Mesenchymal stem cell (in vitro differentiated cells and primary cell): ENCODE results near the gene MOBP.

ENCODE experiments used
- DNase-seq: peaks from one replicate; pipeline ENCODE4 v3.0.0-alpha.2; 2013
- H2AFZ ChIP-seq: one replicate; pipeline ENCODE4 v1.6.1; 2013; ENCODE audit warnings: low read depth, mild to moderate bottlenecking, control low read depth, inconsistent platforms, low read length, moderate library complexity
- H2AK5ac ChIP-seq: 2 replicates; pipeline ENCODE4 v1.6.1; 2013; ENCODE audit warnings: low read length, moderate library complexity, mild to moderate bottlenecking, inconsistent platforms; ENCODE audit not compliant: severe bottlenecking
- H2BK120ac ChIP-seq: one replicate; pipeline ENCODE4 v1.6.1; 2013; ENCODE audit warnings: low read depth, mild to moderate bottlenecking, inconsistent platforms, low read length, moderate library complexity
- H2BK12ac ChIP-seq, 2 experiments: one replicate each; pipeline ENCODE4 v1.6.1; 2013; ENCODE audit warnings: inconsistent platforms in 2 of 2, low read length in 2 of 2, mild to moderate bottlenecking in 2 of 2, moderate library complexity in 2 of 2, control low read depth in 1 of 2
- H2BK15ac ChIP-seq: one replicate; pipeline ENCODE4 v1.6.1; 2013; ENCODE audit warnings: mild to moderate bottlenecking, low read depth, inconsistent platforms; ENCODE audit not compliant: poor library complexity, severe bottlenecking
- H2BK5ac ChIP-seq: 2 replicates; pipeline ENCODE4 v1.6.1; 2013; ENCODE audit warnings: low read depth, mild to moderate bottlenecking, low read length, control low read depth, inconsistent platforms; ENCODE audit not compliant: poor library complexity, severe bottlenecking
- H3K14ac ChIP-seq, 2 experiments: one replicate each; pipeline ENCODE4 v1.6.1; 2013; ENCODE audit warnings: inconsistent platforms in 2 of 2, low read length in 2 of 2, control low read depth in 1 of 2, mild to moderate bottlenecking in 1 of 2, moderate library complexity in 1 of 2
- H3K18ac ChIP-seq, 2 experiments: one replicate each; pipeline ENCODE4 v1.6.1; 2013; ENCODE audit warnings: inconsistent platforms in 2 of 2, low read length in 2 of 2, control low read depth in 1 of 2, low read depth in 1 of 2, mild to moderate bottlenecking in 1 of 2
- H3K23ac ChIP-seq, 2 experiments: one replicate each; pipeline ENCODE4 v1.6.1; 2013; ENCODE audit warnings: inconsistent platforms in 2 of 2, low read length in 2 of 2, mild to moderate bottlenecking in 2 of 2, moderate library complexity in 2 of 2, control low read depth in 1 of 2
- H3K27ac ChIP-seq: 2 replicates; pipeline ENCODE4 v1.5.1; 2013; ENCODE audit warnings: mild to moderate bottlenecking, moderate library complexity, low read length, control low read depth, inconsistent platforms; ENCODE audit not compliant: poor library complexity, severe bottlenecking
- H3K27me3 ChIP-seq, 2 experiments: 2 replicates each; pipeline versions ENCODE4 v1.6.1 to v1.7.0; 2013; ENCODE audit warnings: low read length in 2 of 2, mild to moderate bottlenecking in 2 of 2, moderate library complexity in 2 of 2, control low read depth in 1 of 2, inconsistent platforms in 1 of 2; ENCODE audit not compliant: control insufficient read depth in 1 of 2, insufficient read depth in 1 of 2
- H3K36me3 ChIP-seq, 2 experiments: 2 replicates each; pipeline versions ENCODE4 v1.6.1 to v1.7.0; 2013; ENCODE audit warnings: low read length in 2 of 2, control low read depth in 1 of 2, inconsistent platforms in 1 of 2, low read depth in 1 of 2, mild to moderate bottlenecking in 1 of 2; ENCODE audit not compliant: insufficient read depth in 2 of 2, control insufficient read depth in 1 of 2
- H3K4ac ChIP-seq, 2 experiments: one replicate each; pipeline ENCODE4 v1.6.1; 2013; ENCODE audit warnings: inconsistent platforms in 2 of 2, low read length in 2 of 2, mild to moderate bottlenecking in 2 of 2, moderate library complexity in 2 of 2, control low read depth in 1 of 2, low read depth in 1 of 2
- H3K4me1 ChIP-seq: 2 replicates; pipeline ENCODE4 v1.6.1; 2013; ENCODE audit warnings: low read depth, low read length, control low read depth; ENCODE audit not compliant: control insufficient read depth, insufficient read depth
- H3K4me2 ChIP-seq: 2 replicates; pipeline ENCODE4 v1.6.1; 2013; ENCODE audit warnings: low read length, mild to moderate bottlenecking, inconsistent platforms; ENCODE audit not compliant: poor library complexity, severe bottlenecking
- H3K4me3 ChIP-seq, 2 experiments: 2 replicates each; pipeline versions ENCODE4 v1.5.1 to v1.7.0; 2013; ENCODE audit warnings: low read length in 2 of 2, mild to moderate bottlenecking in 2 of 2, control low read depth in 1 of 2, low read depth in 1 of 2; ENCODE audit not compliant: insufficient read depth in 1 of 2
- H3K79me1 ChIP-seq: replicated peaks from 2 replicates; pipeline ENCODE4 v1.6.1; 2013; ENCODE audit warnings: mild to moderate bottlenecking, control low read depth, low read length, inconsistent platforms; ENCODE audit not compliant: poor library complexity, severe bottlenecking
- H3K9ac ChIP-seq: 2 replicates; pipeline ENCODE4 v1.7.0; 2013; ENCODE audit warnings: mild to moderate bottlenecking, low read length, moderate library complexity
- H3K9me3 ChIP-seq: 2 replicates; pipeline ENCODE4 v1.7.0; 2013; ENCODE audit warnings: mild to moderate bottlenecking, low read length; ENCODE audit not compliant: control insufficient read depth
- H4K8ac ChIP-seq: one replicate; pipeline ENCODE4 v1.6.1; 2013; ENCODE audit warnings: inconsistent platforms, mild to moderate bottlenecking, low read length, moderate library complexity
- H4K91ac ChIP-seq: one replicate; pipeline ENCODE4 v1.6.1; 2013; ENCODE audit warnings: mild to moderate bottlenecking, low read length, inconsistent platforms
- WGBS: methylation state at CpG from one replicate; pipeline ENCODE4 v1.1.7; 2013; ENCODE audit warnings: mixed read lengths; 5-methylcytosine and 5-hydroxymethylcytosine counted together

The MOBP gene

GRCh38 chr3:39532777-39533176 is 65.3 kb downstream of the MOBP start:
- H3K36me3 ChIP-seq: no peaks in the 10 kb centered on the region
- no peaks in the 10 kb centered on the region for H3K9me3 ChIP-seq
- DNase-seq: no peak
- H3K23ac ChIP-seq: no peak overlapping the region
- no peak overlapping the region for H2BK5ac ChIP-seq
- no peak overlapping the region for H3K9ac ChIP-seq
- H3K14ac ChIP-seq: no peak overlapping the region
- H3K4me2 ChIP-seq: no peak overlapping the region
- H4K91ac ChIP-seq: no peak overlapping the region
- H4K8ac ChIP-seq: no peak overlapping the region
- H3K4me3 ChIP-seq: no peak overlapping the region
- no peak overlapping the region for H3K4ac ChIP-seq
- no peak overlapping the region for H2BK15ac ChIP-seq
- 100% methylated on average over 1 of the region's 1 CpG for WGBS
- H2BK120ac ChIP-seq: no peak overlapping the region
- H3K18ac ChIP-seq: no peak overlapping the region
- peaks cover 4% of the 10 kb centered on the region for H3K4me1 ChIP-seq
- peaks cover 0 to 11% of the 10 kb centered on the region in 2 experiments for H3K27me3 ChIP-seq
- no peaks in the 10 kb centered on the region for H3K79me1 ChIP-seq
- no peak overlapping the region for H2AFZ ChIP-seq
- H2BK12ac ChIP-seq: no peak overlapping the region
- H3K27ac ChIP-seq: no peak overlapping the region
- H2AK5ac ChIP-seq: no peak overlapping the region

- Histone ChIP-seq H3K9ac (no peak overlapping the region), H3K18ac (no peak overlapping the region), H3K14ac (no peak overlapping the region), H4K8ac (no peak overlapping the region), H3K36me3 (no peaks in the 10 kb centered on the region), H4K91ac (no peak overlapping the region), H3K4me3 (no peak overlapping the region), H2BK120ac (no peak overlapping the region), H2AFZ (no peak overlapping the region), H3K4me1 (peaks cover 4% of the 10 kb centered on the region), H3K9me3 (no peaks in the 10 kb centered on the region), H2BK5ac (no peak overlapping the region), H2BK12ac (no peak overlapping the region), H3K4ac (no peak overlapping the region), H2AK5ac (no peak overlapping the region), H3K79me1 (no peaks in the 10 kb centered on the region), H2BK15ac (no peak overlapping the region), H3K27ac (no peak overlapping the region), H3K23ac (no peak overlapping the region), H3K27me3 (peaks cover 0 to 11% of the 10 kb centered on the region in 2 experiments), H3K4me2 (no peak overlapping the region)
- DNase-seq: no peak
- WGBS: no CpG with 5 or more reads among the region's 2 CpGs
Observed at GRCh38 chr3:39533226-39533625, 65.7 kb downstream of the MOBP start.

DNA sequence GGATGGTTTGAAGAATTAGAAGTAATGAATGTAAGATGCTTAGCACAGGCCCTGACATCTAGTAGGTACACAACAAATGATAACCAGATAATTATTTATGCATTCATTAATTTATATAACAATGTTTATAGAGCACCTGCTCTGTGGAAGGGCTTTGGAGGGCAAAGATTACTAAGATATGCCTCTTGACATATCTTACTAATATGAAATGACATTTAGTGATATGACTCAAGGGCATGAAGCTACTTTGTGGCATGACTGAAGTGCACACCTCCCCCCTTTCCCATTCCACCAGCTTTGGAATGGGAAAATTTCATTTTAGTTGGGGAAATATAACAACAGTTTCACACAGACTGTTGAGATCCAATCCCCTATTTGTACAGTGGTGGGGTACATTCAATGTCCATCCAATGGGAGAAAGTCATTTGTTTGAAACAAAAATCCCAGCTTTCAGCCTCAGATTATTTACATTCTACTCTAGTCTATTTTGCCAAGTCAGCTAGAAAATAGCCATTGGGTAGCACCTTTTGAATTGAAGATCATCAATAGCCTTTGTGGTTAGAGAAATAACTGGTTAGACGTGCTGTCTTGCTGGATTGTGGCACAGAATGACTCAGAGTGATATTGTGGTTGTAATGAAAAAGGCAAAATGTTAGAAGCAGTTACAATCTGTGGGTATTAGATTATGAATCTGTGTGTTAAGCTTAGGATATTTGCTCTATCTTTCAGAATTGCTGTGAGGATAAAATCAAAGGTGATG is 72.9 kb downstream of the MOBP start:
- Histone ChIP-seq H2AK5ac (no peak overlapping the region), H3K14ac (no peak overlapping the region), H2AFZ (no peak overlapping the region), H3K9ac (no peak overlapping the region), H3K4me1 (no peaks in the 10 kb centered on the region), H2BK120ac (no peak overlapping the region), H3K4me3 (no peak overlapping the region), H3K79me1 (no peaks in the 10 kb centered on the region), H2BK12ac (no peak overlapping the region), H3K23ac (no peak overlapping the region), H2BK5ac (no peak overlapping the region), H3K27me3 (no peaks in the 10 kb centered on the region), H3K4ac (no peak overlapping the region), H3K36me3 (no peaks in the 10 kb centered on the region), H4K91ac (no peak overlapping the region), H2BK15ac (no peak overlapping the region), H3K9me3 (no peaks in the 10 kb centered on the region), H3K18ac (no peak overlapping the region), H3K27ac (no peak overlapping the region), H3K4me2 (no peak overlapping the region), H4K8ac (no peak overlapping the region)
- DNase-seq: no peak
- 27% methylated on average over 1 of the region's 1 CpG for WGBS

GRCh38 chr3:39541442-39541841 is 74.0 kb downstream of the MOBP start:
- Histone ChIP-seq H3K18ac (no peak overlapping the region), H3K4ac (no peak overlapping the region), H3K14ac (no peak overlapping the region), H2BK12ac (no peak overlapping the region), H3K79me1 (no peaks in the 10 kb centered on the region), H2BK120ac (no peak overlapping the region), H3K9me3 (no peaks in the 10 kb centered on the region), H2BK5ac (no peak overlapping the region), H3K27ac (no peak overlapping the region), H4K91ac (no peak overlapping the region), H3K23ac (no peak overlapping the region), H4K8ac (no peak overlapping the region), H3K36me3 (no peaks in the 10 kb centered on the region), H2AK5ac (no peak overlapping the region), H3K4me3 (no peak overlapping the region), H2AFZ (no peak overlapping the region), H3K4me2 (no peak overlapping the region), H3K27me3 (no peaks in the 10 kb centered on the region), H3K9ac (no peak overlapping the region), H3K4me1 (no peaks in the 10 kb centered on the region), H2BK15ac (no peak overlapping the region)
- WGBS: 68% methylated on average over 3 of the region's 3 CpGs
- DNase-seq: no peak
